Measurements from ENCODE around the gene OTOP2.

DNA sequence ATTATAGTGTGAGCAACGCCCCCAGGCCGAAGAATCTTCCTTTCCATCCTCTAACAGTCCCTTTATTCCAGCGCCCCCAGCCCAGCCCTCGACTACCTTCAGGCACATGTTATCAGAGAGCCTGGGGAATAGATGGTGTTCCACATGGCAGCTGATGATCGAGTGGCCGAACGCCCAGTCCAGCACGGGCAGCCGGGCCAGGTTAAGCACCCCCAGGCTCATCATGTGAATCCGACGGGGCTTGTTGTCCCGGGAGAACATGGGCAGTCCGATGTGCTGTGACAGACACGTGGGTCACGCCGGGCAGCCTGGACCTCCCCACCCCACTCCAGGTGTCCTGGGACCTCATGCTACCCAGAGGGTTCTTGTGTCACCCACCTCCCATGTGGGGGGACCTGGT, 44.8 kb upstream of the OTOP2 start:
- TF ChIP-seq CTCF (IDR thresholded peaks at IDR 0.05; ENCODE audit: low read depth, low read length, poor library complexity, severe bottlenecking) (no peak), EZH2phosphoT487 (IDR thresholded peaks at IDR 0.05; ENCODE audit: borderline replicate concordance, low read length) (no peak)
